Transverse colon (tissue), 4 donors: ENCODE results near the gene RCSD1. TPM values are rescaled to one million over a fixed set of nuclear protein-coding genes. Genes with fewer than 3 reads are reported as not detected.

Source experiments
- DNase-seq: peaks from one replicate; pipeline ENCODE4 v3.0.0-alpha.2; 2019
- H3K27ac ChIP-seq, 4 donors: fragments of 200-600 bp; sonication (generic); 2 replicates each; pipeline ENCODE4 v1.5.1; 2016 to 2018; ENCODE audit warnings: inconsistent platforms in 4 of 4
- H3K27me3 ChIP-seq: fragments of 200-600 bp; sonication (generic); 2 replicates; pipeline ENCODE4 v1.5.1; 2017; ENCODE audit warnings: inconsistent platforms
- H3K36me3 ChIP-seq, 4 donors: fragments of 200-600 bp; sonication (generic); 2 replicates each; pipeline ENCODE4 v1.5.1; 2017 to 2019; ENCODE audit warnings: inconsistent platforms in 4 of 4
- H3K4me1 ChIP-seq, 4 donors: fragments of 200-600 bp; sonication (generic); 2 replicates each; pipeline ENCODE4 v1.5.1; 2017 to 2020; ENCODE audit warnings: inconsistent platforms in 4 of 4
- H3K4me3 ChIP-seq, 4 donors: fragments of 200-600 bp; sonication (generic); 1 replicate in 1 of 4; 2 replicates in 3 of 4; pipeline versions ENCODE4 v1.5.1 to v1.6.1; 2017 to 2019; ENCODE audit warnings: inconsistent platforms in 4 of 4
- H3K9me3 ChIP-seq, 2 donors: fragments of 200-600 bp; sonication (generic); 2 replicates each; pipeline ENCODE4 v1.5.1; 2017 to 2019; ENCODE audit warnings: inconsistent platforms in 2 of 2
- CTCF ChIP-seq, 5 experiments: fragments of 200-600 bp in 3 of 5; fragments of 450-650 bp in 2 of 5; sonication (generic) in 3 of 5; IDR thresholded peaks; 1 replicate in 2 of 5; 2 replicates in 3 of 5; pipeline ENCODE4 v1.5.1; 2016 to 2017; ENCODE audit warnings: antibody characterized with exemption in 5 of 5, inconsistent platforms in 3 of 5, mild to moderate bottlenecking in 2 of 5, moderate library complexity in 1 of 5
- EP300 ChIP-seq: sonication (generic); formaldehyde crosslinking; IDR thresholded peaks from one replicate; pipeline ENCODE4 v1.6.1; 2017; ENCODE audit warnings: antibody characterized with exemption, low read depth
- POLR2A ChIP-seq: fragments of 450-650 bp; IDR thresholded peaks from one replicate; pipeline ENCODE4 v1.6.1; 2016; ENCODE audit warnings: antibody characterized with exemption, mild to moderate bottlenecking, moderate library complexity
- POLR2AphosphoS5 ChIP-seq, 3 donors: sonication (generic); formaldehyde crosslinking; IDR thresholded peaks; one replicate each; pipeline ENCODE4 v1.6.1; 2016; ENCODE audit warnings: antibody characterized with exemption in 3 of 3
- WGBS, 2 donors: methylation state at CpG; one replicate each; pipeline ENCODE4 v1.1.5; 2018; ENCODE audit warnings: low coverage in 1 of 2; 5-methylcytosine and 5-hydroxymethylcytosine counted together
- in situ Hi-C, 4 donors: fragments of 200-750 bp; cut with MboI; loops; one replicate each; pipeline versions ENCODE4 v1.15.0 to v1.15.1; 2017; ENCODE audit warnings: low sequenced_read_pairs in 3 of 4, low pct_ligation_motif_present in 1 of 4, low pct_unique_long_range_greater_than_20kb in 1 of 4
- intact Hi-C: fragments of 100-400 bp; cut with DNase I; formaldehyde crosslinking; loops from one replicate; pipeline ENCODE4 v1.15.1; 2023; ENCODE audit warnings: low total_unique reads
- total RNA-seq, 4 donors: library from RNA; depleted of rRNA; stranded (reverse); fragments of >200 nt; gene quantifications; one replicate each; pipeline ENCODE4 v1.1.0, GENCODE V29; 2016

The RCSD1 gene
- total RNA-seq, 4 donors from 2014 or later: 6.0 to 29.2 (median 15.9) TPM

- peak overlapping the region; percentile 64 to 75 (median 70) for H3K27ac ChIP-seq
- H3K4me1 ChIP-seq: peaks cover 0 to 32% (median 7%) of the 10 kb centered on the region in 4 donors
- TF ChIP-seq POLR2AphosphoS5 (IDR thresholded peaks at IDR 0.05) (no peak), CTCF (IDR thresholded peaks at IDR 0.05) (no peak), EP300 (no peak), POLR2A (no peak)
- intact Hi-C loops: no loop called here
- WGBS, 2 donors: 81 to 93% methylated on average over 3 to 8 of the region's 8 CpGs
- in situ Hi-C loops: no loop called here
- H3K9me3 ChIP-seq: peaks cover 7 to 9% of the 10 kb centered on the region in 2 donors
- H3K27me3 ChIP-seq: no peaks in the 10 kb centered on the region
- no peak overlapping the region for H3K4me3 ChIP-seq
- no peak for DNase-seq
- H3K36me3 ChIP-seq: no peaks in the 10 kb centered on the region
Observed at GRCh38 chr1:167616521-167616920, 13.5 kb upstream of the RCSD1 start.

- in situ Hi-C loops: no loop called here
- 44 to 49% methylated on average over 6 to 8 of the region's 8 CpGs for WGBS, 2 donors
- DNase-seq: peak; percentile 60
- Histone ChIP-seq H3K4me3 (no peak overlapping the region), H3K27ac (peak overlapping the region; percentile 64 to 75 (median 70)), H3K36me3 (no peaks in the 10 kb centered on the region), H3K27me3 (no peaks in the 10 kb centered on the region), H3K9me3 (peaks cover 7 to 9% of the 10 kb centered on the region in 2 donors), H3K4me1 (peaks cover 0 to 26% (median 7%) of the 10 kb centered on the region in 4 donors)
- intact Hi-C loops: no loop called here
- no peak for TF ChIP-seq CTCF (IDR thresholded peaks at IDR 0.05)
- peak; percentile 19 for TF ChIP-seq POLR2A
- peak; percentile 10 to 66 (median 53) for TF ChIP-seq POLR2AphosphoS5 (IDR thresholded peaks at IDR 0.05)
- TF ChIP-seq EP300: peak; percentile 83
Observed at GRCh38 chr1:167617153-167618147, 12.6 kb upstream of the RCSD1 start.

- Histone ChIP-seq H3K27ac (peak overlapping the region; percentile 64 to 75 (median 70)), H3K9me3 (peaks cover 7 to 9% of the 10 kb centered on the region in 2 donors), H3K4me1 (peaks cover 0 to 26% (median 7%) of the 10 kb centered on the region in 4 donors), H3K36me3 (no peaks in the 10 kb centered on the region), H3K27me3 (no peaks in the 10 kb centered on the region), H3K4me3 (no peak overlapping the region)
- WGBS, 2 donors: 84 to 89% methylated on average over 13 of the region's 13 CpGs
- DNase-seq: no peak
- TF ChIP-seq CTCF (IDR thresholded peaks at IDR 0.05): no peak
- TF ChIP-seq EP300: no peak
- TF ChIP-seq POLR2A: no peak
- no peak for TF ChIP-seq POLR2AphosphoS5 (IDR thresholded peaks at IDR 0.05)
- intact Hi-C loops (no loop called here), in situ Hi-C loops (no loop called here)
Observed at GRCh38 chr1:167618366-167618765, 11.7 kb upstream of the RCSD1 start.

- in situ Hi-C loops: no loop called here
- H3K9me3 ChIP-seq: peaks cover 7 to 9% of the 10 kb centered on the region in 2 donors
- no peak overlapping the region for H3K4me3 ChIP-seq
- no peaks in the 10 kb centered on the region for H3K36me3 ChIP-seq
- no peaks in the 10 kb centered on the region for H3K27me3 ChIP-seq
- no peak for DNase-seq
- intact Hi-C loops: no loop called here
- peaks cover 0 to 26% (median 7%) of the 10 kb centered on the region in 4 donors for H3K4me1 ChIP-seq
- TF ChIP-seq POLR2A: no peak
- no peak for TF ChIP-seq POLR2AphosphoS5 (IDR thresholded peaks at IDR 0.05)
- TF ChIP-seq EP300: no peak
- no peak for TF ChIP-seq CTCF (IDR thresholded peaks at IDR 0.05)
- 55 to 58% methylated on average over 3 of the region's 3 CpGs for WGBS, 2 donors
- H3K27ac ChIP-seq: peak overlapping the region; percentile 64 to 75 (median 70)
Observed at GRCh38 chr1:167618789-167619188, 11.2 kb upstream of the RCSD1 start.
